GM12872 (cell line): ENCODE data around the gene CDH11.

Experiments used
- TF ChIP-seq, protein P1 (sequence below): IDR thresholded peaks from 3 replicates; pipeline ENCODE4 v1.5.1; 2011; ENCODE audit warnings: low read depth, mild to moderate bottlenecking, low read length, moderate library complexity; ENCODE audit not compliant: insufficient read depth

CDH11 gene

DNA sequence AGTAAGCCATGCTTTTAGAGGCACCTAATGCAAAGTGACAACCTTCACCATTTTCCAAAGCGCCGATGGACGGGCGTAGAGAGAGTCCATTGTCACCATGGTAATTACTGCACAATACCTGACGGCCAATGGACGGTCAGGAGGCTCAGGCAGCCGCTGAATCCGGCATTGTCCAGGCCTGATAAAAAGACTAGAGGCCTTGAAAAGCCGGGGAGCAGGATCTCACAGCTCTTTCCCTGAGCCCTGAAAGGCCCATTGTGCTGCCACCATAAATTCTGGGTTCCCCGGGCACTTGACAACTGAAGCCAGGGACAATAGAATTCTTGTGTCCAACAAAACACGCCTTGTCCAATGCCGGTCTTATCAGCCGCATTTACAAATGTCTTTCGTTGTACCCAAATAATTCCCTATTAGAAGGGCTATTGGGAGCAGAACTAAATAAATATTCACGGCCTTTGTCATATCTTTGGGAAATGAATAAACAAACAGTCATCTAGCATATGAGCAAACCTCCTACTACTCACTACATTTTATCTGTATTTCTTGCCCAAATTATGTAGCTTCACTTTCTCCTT is 62.4 kb downstream of the CDH11 start:
- TF ChIP-seq, protein P1, sequence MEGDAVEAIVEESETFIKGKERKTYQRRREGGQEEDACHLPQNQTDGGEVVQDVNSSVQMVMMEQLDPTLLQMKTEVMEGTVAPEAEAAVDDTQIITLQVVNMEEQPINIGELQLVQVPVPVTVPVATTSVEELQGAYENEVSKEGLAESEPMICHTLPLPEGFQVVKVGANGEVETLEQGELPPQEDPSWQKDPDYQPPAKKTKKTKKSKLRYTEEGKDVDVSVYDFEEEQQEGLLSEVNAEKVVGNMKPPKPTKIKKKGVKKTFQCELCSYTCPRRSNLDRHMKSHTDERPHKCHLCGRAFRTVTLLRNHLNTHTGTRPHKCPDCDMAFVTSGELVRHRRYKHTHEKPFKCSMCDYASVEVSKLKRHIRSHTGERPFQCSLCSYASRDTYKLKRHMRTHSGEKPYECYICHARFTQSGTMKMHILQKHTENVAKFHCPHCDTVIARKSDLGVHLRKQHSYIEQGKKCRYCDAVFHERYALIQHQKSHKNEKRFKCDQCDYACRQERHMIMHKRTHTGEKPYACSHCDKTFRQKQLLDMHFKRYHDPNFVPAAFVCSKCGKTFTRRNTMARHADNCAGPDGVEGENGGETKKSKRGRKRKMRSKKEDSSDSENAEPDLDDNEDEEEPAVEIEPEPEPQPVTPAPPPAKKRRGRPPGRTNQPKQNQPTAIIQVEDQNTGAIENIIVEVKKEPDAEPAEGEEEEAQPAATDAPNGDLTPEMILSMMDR: no peak

DNA sequence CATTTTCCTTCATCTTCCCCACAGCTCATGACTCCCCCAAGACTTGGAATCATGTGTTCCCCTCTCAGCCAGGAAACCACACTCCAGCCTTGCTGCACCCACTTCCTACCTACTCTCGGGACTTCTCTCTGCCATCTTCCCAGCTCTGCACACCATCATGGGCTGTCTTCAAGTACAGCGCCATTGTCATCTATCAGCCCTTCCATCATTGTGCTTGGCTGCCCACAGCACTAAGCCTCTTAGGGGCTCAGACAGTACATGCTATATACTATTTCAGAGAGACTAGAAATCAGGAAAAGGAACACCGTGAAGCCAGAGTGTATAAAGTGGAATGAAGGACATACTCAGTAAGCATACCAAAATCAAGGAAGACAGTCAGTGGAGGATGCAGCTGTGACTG is 64.7 kb downstream of the CDH11 start:
- TF ChIP-seq, protein P1: no peak

DNA sequence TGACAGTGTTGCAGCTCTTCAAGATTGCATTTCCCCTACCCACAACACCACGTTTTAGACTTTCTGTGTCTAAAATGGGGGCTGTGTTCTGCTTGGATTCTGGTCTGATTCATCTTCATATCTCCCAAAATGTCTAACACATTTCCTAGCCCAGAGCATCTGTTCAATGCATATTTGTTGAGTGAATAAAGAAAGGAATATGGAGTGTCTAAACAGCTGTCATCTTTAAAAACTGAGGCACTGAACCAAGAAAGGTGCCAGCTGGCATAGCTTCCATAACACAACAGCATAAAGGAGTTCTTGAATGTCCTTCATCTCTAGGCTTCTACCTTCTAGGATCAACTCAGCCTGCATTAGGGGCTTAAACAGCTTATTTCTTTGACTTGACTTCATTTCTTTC is 67.4 kb downstream of the CDH11 start:
- TF ChIP-seq, protein P1: no peak

DNA sequence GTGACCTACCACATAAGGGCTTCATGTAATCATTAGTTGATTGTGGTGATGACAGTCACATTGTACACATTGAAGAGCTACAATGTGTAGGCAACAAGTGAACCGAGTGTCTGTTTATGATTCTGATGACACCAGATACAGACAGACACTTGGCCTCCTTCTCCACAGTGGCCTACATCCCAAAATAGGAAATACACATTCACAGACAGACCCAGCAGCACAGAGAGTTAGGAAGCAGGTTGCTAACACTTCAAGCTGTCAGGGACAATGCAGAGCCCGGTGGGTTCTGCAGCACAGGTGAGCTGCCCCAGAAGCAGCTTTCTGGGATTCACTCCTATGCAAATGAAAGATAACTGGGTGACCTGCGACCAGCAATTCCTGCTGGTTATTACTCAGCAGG is 72.2 kb downstream of the CDH11 start:
- TF ChIP-seq, protein P1: no peak

DNA sequence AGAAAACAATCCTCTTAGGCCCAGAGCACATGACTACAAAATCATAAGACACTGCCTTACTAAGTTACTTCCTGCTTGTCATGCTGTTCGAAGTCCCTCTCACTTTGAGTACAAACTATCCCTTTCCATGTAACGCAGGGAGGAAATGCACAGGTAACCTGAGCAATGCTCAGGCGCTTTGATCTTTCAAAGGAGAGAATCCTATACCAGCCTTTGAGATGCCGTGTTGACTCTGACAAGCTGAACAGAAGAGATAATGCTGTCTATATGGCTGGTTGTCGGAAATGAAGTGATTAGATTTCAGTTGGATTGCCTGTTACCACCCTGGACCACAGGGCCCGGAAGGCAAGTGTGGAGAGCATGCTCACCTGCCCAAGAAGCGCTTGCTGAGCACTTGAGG is 75.9 kb downstream of the CDH11 start:
- TF ChIP-seq, protein P1: no peak

DNA sequence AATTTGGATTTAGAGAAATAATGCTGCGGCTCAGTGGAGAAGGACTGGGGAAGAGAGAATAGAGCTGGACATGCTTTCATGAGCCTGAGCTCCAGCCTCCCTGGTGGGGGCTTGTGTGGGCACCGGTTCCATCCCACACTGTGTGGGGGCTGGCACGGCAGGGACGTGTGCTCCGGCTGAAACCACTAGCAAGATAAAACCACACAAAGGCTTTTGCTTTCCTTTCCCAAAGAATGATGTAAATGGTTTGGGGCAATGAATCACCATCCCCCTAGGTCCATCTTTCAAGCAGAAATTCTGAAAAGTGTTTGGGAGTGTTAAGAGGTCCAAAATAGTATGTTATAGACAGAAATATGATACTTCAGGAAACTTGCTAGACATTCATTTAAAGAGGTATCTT is 77.0 kb downstream of the CDH11 start:
- TF ChIP-seq, protein P1: no peak

DNA sequence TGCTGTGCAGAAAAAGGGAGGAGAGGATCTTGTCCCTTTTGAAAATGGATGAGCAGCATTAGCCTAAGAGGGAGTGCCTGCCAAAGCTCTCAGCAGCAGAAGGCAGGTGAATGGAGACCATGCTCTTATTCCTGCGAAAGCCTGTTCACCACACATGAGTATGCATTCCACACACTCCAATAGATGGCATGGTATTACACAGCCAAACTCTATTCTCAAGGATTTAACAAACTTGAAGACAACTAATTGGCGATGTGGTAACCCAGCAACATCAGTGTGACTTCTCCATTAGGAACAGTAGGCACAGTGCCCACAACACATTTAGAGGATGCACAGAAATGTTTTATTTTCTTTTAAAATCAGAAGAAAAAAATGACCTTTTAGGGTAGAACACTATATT is 77.8 kb downstream of the CDH11 start:
- TF ChIP-seq, protein P1: no peak
